HEK293 (cell line): Measurements from ENCODE around the gene TIMP4.

ENCODE experiments used
- CTCF ChIA-PET: fragments of 350-600 bp; formaldehyde crosslinking; extraction: SDS; loops from one replicate; lab custom pipeline; 2021; ENCODE audit warnings: antibody characterized with exemption; lab: Yijun Ruan, JAX
- POLR2A ChIA-PET: fragments of 300-600 bp; formaldehyde crosslinking; extraction: SDS; loops from one replicate; lab custom pipeline; 2020; ENCODE audit warnings: antibody characterized with exemption, inconsistent platforms; lab: Yijun Ruan, JAX
- H3K27ac ChIP-seq: fragments of 200-500 bp; sonication (Bioruptor generic); 2 replicates; pipeline ENCODE4 v1.5.1; 2014; ENCODE audit warnings: low read depth, low read length, control low read depth, inconsistent platforms; ENCODE audit errors: extremely low read depth
- H3K36me3 ChIP-seq, 2 experiments: fragments of 200-500 bp in 1 of 2; sonication (Bioruptor generic) in 1 of 2; 1 replicate in 1 of 2; 2 replicates in 1 of 2; pipeline ENCODE4 v1.5.1; 2014 to 2017; ENCODE audit warnings: inconsistent platforms in 2 of 2, low read length in 2 of 2; ENCODE audit not compliant: control insufficient read depth in 2 of 2, insufficient read depth in 1 of 2
- H3K4me1 ChIP-seq: fragments of 200-500 bp; sonication (Bioruptor generic); 2 replicates; pipeline ENCODE4 v1.5.1; 2014; ENCODE audit warnings: mild to moderate bottlenecking, low read length, inconsistent platforms; ENCODE audit not compliant: control insufficient read depth, insufficient read depth
- H3K4me3 ChIP-seq: 2 replicates; pipeline ENCODE4 v1.5.1; 2011; ENCODE audit warnings: low read depth, mild to moderate bottlenecking, control low read depth, low read length, moderate library complexity
- H3K9me3 ChIP-seq: fragments of 200-500 bp; sonication (Bioruptor generic); 2 replicates; pipeline ENCODE4 v1.5.1; 2014; ENCODE audit warnings: low read depth, low read length, inconsistent platforms; ENCODE audit not compliant: control insufficient read depth, insufficient read depth
- BCL11B ChIP-seq: fragments of 450-650 bp; formaldehyde crosslinking; IDR thresholded peaks from 2 replicates; pipeline ENCODE4 v1.5.1; 2016; ENCODE audit warnings: low read depth, missing biosample characterization, missing genetic modification characterization
- CTCF ChIP-seq: fragments of 450-650 bp; formaldehyde crosslinking; IDR thresholded peaks from 2 replicates; pipeline ENCODE4 v1.5.1; 2016; ENCODE audit warnings: missing biosample characterization, missing genetic modification characterization
- PRDM1 ChIP-seq: fragments of 450-650 bp; formaldehyde crosslinking; IDR thresholded peaks from 2 replicates; pipeline ENCODE4; 2016; ENCODE audit warnings: missing biosample characterization, missing genetic modification characterization
- WT1 ChIP-seq: fragments of 450-650 bp; formaldehyde crosslinking; IDR thresholded peaks from 2 replicates; pipeline ENCODE4 v1.5.1; 2016; ENCODE audit warnings: missing biosample characterization, missing genetic modification characterization
- ZBTB20 ChIP-seq: fragments of 450-650 bp; formaldehyde crosslinking; IDR thresholded peaks from 2 replicates; pipeline ENCODE4 v1.5.1; 2016; ENCODE audit warnings: missing biosample characterization, missing genetic modification characterization
- ZBTB26 ChIP-seq: fragments of 450-650 bp; formaldehyde crosslinking; optimal IDR thresholded peaks from 2 replicates; pipeline ENCODE3; 2016; ENCODE audit warnings: missing biosample characterization, mild to moderate bottlenecking, missing genetic modification characterization
- ZBTB44 ChIP-seq: fragments of 450-650 bp; IDR thresholded peaks from 2 replicates; pipeline ENCODE4 v1.5.1; 2018; ENCODE audit warnings: missing biosample characterization, mild to moderate bottlenecking, missing genetic modification characterization
- ZBTB8A ChIP-seq: fragments of 450-650 bp; formaldehyde crosslinking; IDR thresholded peaks from 2 replicates; pipeline ENCODE4 v1.5.1; 2016; ENCODE audit warnings: missing biosample characterization, missing genetic modification characterization
- ZFP37 ChIP-seq: fragments of 450-650 bp; formaldehyde crosslinking; IDR thresholded peaks from 2 replicates; pipeline ENCODE4 v1.5.1; 2016; ENCODE audit warnings: missing biosample characterization, missing genetic modification characterization
- ZFP69B ChIP-seq: fragments of 450-650 bp; formaldehyde crosslinking; IDR thresholded peaks from 2 replicates; pipeline ENCODE4 v1.5.1; 2016; ENCODE audit warnings: missing biosample characterization, missing genetic modification characterization
- ZNF10 ChIP-seq: fragments of 450-650 bp; formaldehyde crosslinking; IDR thresholded peaks from 2 replicates; pipeline ENCODE4 v1.5.1; 2017; ENCODE audit warnings: missing biosample characterization, missing genetic modification characterization
- ZNF184 ChIP-seq: fragments of 450-650 bp; IDR thresholded peaks from 2 replicates; pipeline ENCODE4 v1.5.1; 2018; ENCODE audit warnings: missing biosample characterization, mild to moderate bottlenecking, missing genetic modification characterization
- ZNF2 ChIP-seq: fragments of 450-650 bp; formaldehyde crosslinking; IDR thresholded peaks from 2 replicates; pipeline ENCODE4 v1.5.1; 2016; ENCODE audit warnings: missing biosample characterization, missing genetic modification characterization
- ZNF266 ChIP-seq: fragments of 450-650 bp; formaldehyde crosslinking; IDR thresholded peaks from 2 replicates; pipeline ENCODE4 v1.5.1; 2016; ENCODE audit warnings: missing biosample characterization, missing genetic modification characterization, low read depth
- ZNF433 ChIP-seq: fragments of 450-650 bp; formaldehyde crosslinking; IDR thresholded peaks from 2 replicates; pipeline ENCODE4 v1.5.1; 2016; ENCODE audit warnings: missing biosample characterization, missing genetic modification characterization, low read depth
- ZNF521 ChIP-seq: fragments of 450-650 bp; formaldehyde crosslinking; IDR thresholded peaks from 2 replicates; pipeline ENCODE4 v1.5.1; 2017; ENCODE audit warnings: missing biosample characterization, mild to moderate bottlenecking, missing genetic modification characterization
- ZNF544 ChIP-seq: fragments of 450-650 bp; formaldehyde crosslinking; IDR thresholded peaks from 2 replicates; pipeline ENCODE4 v1.5.0; 2017; ENCODE audit warnings: missing biosample characterization, missing genetic modification characterization
- ZNF626 ChIP-seq: fragments of 450-650 bp; sonication (Bioruptor Pico); formaldehyde crosslinking; IDR thresholded peaks from 2 replicates; pipeline ENCODE4 v1.5.1; 2018; ENCODE audit warnings: missing biosample characterization, missing genetic modification characterization, inconsistent platforms
- ZNF629 ChIP-seq: fragments of 450-650 bp; formaldehyde crosslinking; IDR thresholded peaks from 2 replicates; pipeline ENCODE4 v1.5.1; 2017; ENCODE audit warnings: missing biosample characterization, missing genetic modification characterization
- ZNF654 ChIP-seq: fragments of 450-650 bp; formaldehyde crosslinking; IDR thresholded peaks from 2 replicates; pipeline ENCODE4 v1.5.1; 2016; ENCODE audit warnings: low read depth, missing biosample characterization, missing genetic modification characterization
- ZNF701 ChIP-seq: fragments of 450-650 bp; formaldehyde crosslinking; IDR thresholded peaks from 2 replicates; pipeline ENCODE4 v1.5.1; 2016; ENCODE audit warnings: missing biosample characterization, missing genetic modification characterization
- ZNF785 ChIP-seq: fragments of 450-650 bp; formaldehyde crosslinking; IDR thresholded peaks from 2 replicates; pipeline ENCODE4 v1.5.1; 2016; ENCODE audit warnings: missing biosample characterization, missing genetic modification characterization
- TF ChIP-seq, protein P1 (sequence below): fragments of 450-650 bp; formaldehyde crosslinking; IDR thresholded peaks from 2 replicates; pipeline ENCODE4 v1.5.1; 2016; ENCODE audit warnings: missing biosample characterization, missing genetic modification characterization
- TF ChIP-seq, protein P2 (sequence below): fragments of 450-650 bp; formaldehyde crosslinking; IDR thresholded peaks from 2 replicates; pipeline ENCODE4 v1.5.1; 2016; ENCODE audit warnings: missing biosample characterization, missing genetic modification characterization

Gene TIMP4

GRCh38 chr3:12141350-12141749 is 17.4 kb downstream of the TIMP4 start:
- Histone ChIP-seq H3K9me3 (no peaks in the 10 kb centered on the region), H3K4me1 (no peaks in the 10 kb centered on the region), H3K36me3 (no peaks in the 10 kb centered on the region; a peak in 1 of 3 replicates), H3K27ac (no peak overlapping the region), H3K4me3 (no peak overlapping the region)
- POLR2A ChIA-PET = no interaction called here
- TF ChIP-seq ZNF266 (tag by site-specific recombination) = no peak
- no peak for TF ChIP-seq ZFP37 (tag by site-specific recombination)
- TF ChIP-seq ZNF629 = no peak
- no peak for TF ChIP-seq ZNF433 (tag by site-specific recombination)
- TF ChIP-seq ZBTB8A = no peak
- TF ChIP-seq ZBTB44 (tag by site-specific recombination) = no peak
- TF ChIP-seq, protein P1, sequence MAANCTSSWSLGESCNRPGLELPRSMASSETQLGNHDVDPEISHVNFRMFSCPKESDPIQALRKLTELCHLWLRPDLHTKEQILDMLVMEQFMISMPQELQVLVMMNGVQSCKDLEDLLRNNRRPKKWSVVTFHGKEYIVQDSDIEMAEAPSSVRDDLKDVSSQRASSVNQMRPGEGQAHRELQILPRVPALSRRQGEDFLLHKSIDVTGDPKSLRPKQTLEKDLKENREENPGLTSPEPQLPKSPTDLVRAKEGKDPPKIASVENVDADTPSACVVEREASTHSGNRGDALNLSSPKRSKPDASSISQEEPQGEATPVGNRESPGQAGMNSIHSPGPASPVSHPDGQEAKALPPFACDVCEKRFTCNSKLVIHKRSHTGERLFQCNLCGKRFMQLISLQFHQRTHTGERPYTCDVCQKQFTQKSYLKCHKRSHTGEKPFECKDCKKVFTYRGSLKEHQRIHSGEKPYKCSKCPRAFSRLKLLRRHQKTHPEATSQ (tag by site-specific recombination) = no peak
- TF ChIP-seq ZNF521 (tag by site-specific recombination) = no peak
- TF ChIP-seq WT1 (tag by site-specific recombination) = no peak
- TF ChIP-seq BCL11B = no peak
- TF ChIP-seq, protein P2, sequence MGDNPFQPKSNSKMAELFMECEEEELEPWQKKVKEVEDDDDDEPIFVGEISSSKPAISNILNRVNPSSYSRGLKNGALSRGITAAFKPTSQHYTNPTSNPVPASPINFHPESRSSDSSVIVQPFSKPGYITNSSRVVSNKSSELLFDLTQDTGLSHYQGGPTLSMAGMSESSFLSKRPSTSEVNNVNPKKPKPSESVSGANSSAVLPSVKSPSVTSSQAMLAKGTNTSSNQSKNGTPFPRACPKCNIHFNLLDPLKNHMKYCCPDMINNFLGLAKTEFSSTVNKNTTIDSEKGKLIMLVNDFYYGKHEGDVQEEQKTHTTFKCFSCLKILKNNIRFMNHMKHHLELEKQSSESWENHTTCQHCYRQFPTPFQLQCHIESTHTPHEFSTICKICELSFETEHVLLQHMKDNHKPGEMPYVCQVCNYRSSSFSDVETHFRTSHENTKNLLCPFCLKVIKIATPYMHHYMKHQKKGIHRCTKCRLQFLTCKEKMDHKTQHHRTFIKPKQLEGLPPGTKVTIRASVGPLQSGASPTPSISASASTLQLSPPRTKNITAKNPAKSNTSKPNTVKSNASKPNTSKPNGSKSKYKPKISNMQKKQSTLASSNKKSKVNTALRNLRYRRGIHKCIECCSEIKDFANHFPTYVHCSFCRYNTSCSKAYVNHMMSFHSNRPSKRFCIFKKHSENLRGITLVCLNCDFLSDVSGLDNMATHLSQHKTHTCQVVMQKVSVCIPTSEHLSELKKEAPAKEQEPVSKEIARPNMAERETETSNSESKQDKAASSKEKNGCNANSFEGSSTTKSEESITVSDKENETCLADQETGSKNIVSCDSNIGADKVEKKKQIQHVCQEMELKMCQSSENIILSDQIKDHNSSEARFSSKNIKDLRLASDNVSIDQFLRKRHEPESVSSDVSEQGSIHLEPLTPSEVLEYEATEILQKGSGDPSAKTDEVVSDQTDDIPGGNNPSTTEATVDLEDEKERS (tag by site-specific recombination) = no peak
- TF ChIP-seq PRDM1 (tag by site-specific recombination) = no peak
- no peak for TF ChIP-seq ZNF2
- no peak for TF ChIP-seq ZBTB26
- no peak for TF ChIP-seq ZNF10
- TF ChIP-seq ZBTB20 (tag by site-specific recombination) = no peak
- TF ChIP-seq ZFP69B (tag by site-specific recombination) = no peak
- TF ChIP-seq ZNF626 = no peak
- CTCF ChIA-PET = no interaction called here

- Histone ChIP-seq H3K9me3 (no peaks in the 10 kb centered on the region), H3K4me1 (no peaks in the 10 kb centered on the region), H3K36me3 (no peaks in the 10 kb centered on the region), H3K4me3 (no peak overlapping the region), H3K27ac (no peak overlapping the region)
- TF ChIP-seq ZNF785 (tag by site-specific recombination) = no peak
- TF ChIP-seq ZNF701 (tag by site-specific recombination) = no peak
- no peak for TF ChIP-seq ZNF184
- peak; percentile 57 for TF ChIP-seq CTCF (tag by site-specific recombination)
- TF ChIP-seq ZNF544 = no peak
- peak; percentile 61 for TF ChIP-seq ZNF654 (tag by site-specific recombination)
- ChIA-PET CTCF (interaction anchor here (1.0 to 9.2 kb wide), 6 partner anchors 17 to 343 kb away, joined by 3 to 130 read pairs (median 5); no protein-coding TSS in a partner anchor), POLR2A (no interaction called here)
Observed at GRCh38 chr3:12139111-12139511, 19.6 kb downstream of the TIMP4 start.
